Caco-2 (cell line): Measurements from ENCODE around the gene SPEM1. TPM values are rescaled to one million over a fixed set of nuclear protein-coding genes. Genes with fewer than 3 reads are reported as not detected.
"Not testable (repeated sequence)": the region's sequence is repeated elsewhere in the genome, so short reads cannot be mapped to it uniquely, and the experiment has no call there.

Experiments
- BruUV-seq: library from RNA; stranded (reverse); fragments of 400-500 nt; replicated peaks from 2 replicates; lab custom pipeline; 2021; lab: Mats Ljungman, UMichigan
- CTCF ChIA-PET: fragments of 300-600 bp; sonication (Branson Sonifier 250); formaldehyde crosslinking; loops from one replicate; lab custom pipeline; 2022; ENCODE audit warnings: antibody characterized with exemption; lab: Charles Lee
- POLR2A ChIA-PET: fragments of 300-600 bp; sonication (Branson Sonifier 250); formaldehyde crosslinking; loops from one replicate; lab custom pipeline; 2022; ENCODE audit warnings: antibody characterized with exemption; lab: Charles Lee
- DNase-seq, 2 experiments: peaks; one replicate each; pipeline versions ENCODE4 v3.0.0 to v3.0.0-alpha.2; 2020 to 2022
- H3K27me3 ChIP-seq: replicated peaks from 2 replicates; pipeline ENCODE4 v1.6.0; 2011; ENCODE audit warnings: low read length; ENCODE audit not compliant: control insufficient read depth, insufficient read depth
- H3K36me3 ChIP-seq: 2 replicates; pipeline ENCODE4 v1.5.1; 2011; ENCODE audit warnings: low read length; ENCODE audit not compliant: control insufficient read depth, insufficient read depth
- H3K4me1 ChIP-seq: fragments of 250-450 bp; sonication (Bioruptor Pico); 2 replicates; pipeline ENCODE4 v1.5.1; 2020; ENCODE audit warnings: mild to moderate bottlenecking
- H3K4me3 ChIP-seq: 2 replicates; pipeline ENCODE4 v1.5.1; 2011; ENCODE audit warnings: low read depth, mild to moderate bottlenecking, control low read depth, low read length
- H3K9me3 ChIP-seq: fragments of 250-450 bp; sonication (Bioruptor Pico); 2 replicates; pipeline ENCODE4 v1.5.1; 2020; ENCODE audit warnings: mild to moderate bottlenecking, moderate library complexity
- H3K27ac Mint-ChIP-seq: one replicate; pipeline ENCODE4 v1.8.0; 2022; ENCODE audit warnings: mixed read lengths; ENCODE audit not compliant: unreplicated experiment
- H3K27me3 Mint-ChIP-seq: one replicate; pipeline ENCODE4 v1.8.0; 2022; ENCODE audit warnings: mixed read lengths; ENCODE audit not compliant: insufficient read depth, unreplicated experiment
- H3K36me3 Mint-ChIP-seq: one replicate; pipeline ENCODE4 v1.8.0; 2022; ENCODE audit warnings: mild to moderate bottlenecking, mixed read lengths; ENCODE audit not compliant: insufficient read depth, unreplicated experiment
- H3K4me1 Mint-ChIP-seq: one replicate; pipeline ENCODE4 v1.8.0; 2022; ENCODE audit warnings: low read depth, mixed read lengths; ENCODE audit not compliant: unreplicated experiment
- H3K4me3 Mint-ChIP-seq: one replicate; pipeline ENCODE4 v1.8.0; 2022; ENCODE audit warnings: mild to moderate bottlenecking, moderate library complexity, mixed read lengths; ENCODE audit not compliant: unreplicated experiment
- H3K9me3 Mint-ChIP-seq: one replicate; pipeline ENCODE4 v1.8.0; 2022; ENCODE audit warnings: mixed read lengths; ENCODE audit not compliant: unreplicated experiment
- intact Hi-C: fragments of 100-400 bp; cut with micrococcal nuclease; formaldehyde crosslinking; loops from one replicate; pipeline ENCODE4 v1.10.0; 2022; ENCODE audit not compliant: unreplicated experiment
- total RNA-seq: library from RNA; stranded (reverse); gene quantifications from 2 replicates; pipeline ENCODE4 v1.2.3, GENCODE V29; 2022
- TF ChIP-seq, protein P1 (sequence below), 2 experiments: fragments of 200-600 bp in 1 of 2; IDR thresholded peaks; 1 replicate in 1 of 2; 2 replicates in 1 of 2; pipeline versions ENCODE4 v1.5.1 to v1.8.0; 2011 to 2022; ENCODE audit warnings: antibody characterized with exemption in 1 of 2, control low read depth in 1 of 2, inconsistent platforms in 1 of 2, low read depth in 1 of 2, low read length in 1 of 2, mild to moderate bottlenecking in 1 of 2, moderate library complexity in 1 of 2; ENCODE audit not compliant: insufficient read depth in 1 of 2, severe bottlenecking in 1 of 2, unreplicated experiment in 1 of 2

SPEM1 gene
- total RNA-seq, 1 experiment from 2014 or later, result 0.52 TPM

DNA sequence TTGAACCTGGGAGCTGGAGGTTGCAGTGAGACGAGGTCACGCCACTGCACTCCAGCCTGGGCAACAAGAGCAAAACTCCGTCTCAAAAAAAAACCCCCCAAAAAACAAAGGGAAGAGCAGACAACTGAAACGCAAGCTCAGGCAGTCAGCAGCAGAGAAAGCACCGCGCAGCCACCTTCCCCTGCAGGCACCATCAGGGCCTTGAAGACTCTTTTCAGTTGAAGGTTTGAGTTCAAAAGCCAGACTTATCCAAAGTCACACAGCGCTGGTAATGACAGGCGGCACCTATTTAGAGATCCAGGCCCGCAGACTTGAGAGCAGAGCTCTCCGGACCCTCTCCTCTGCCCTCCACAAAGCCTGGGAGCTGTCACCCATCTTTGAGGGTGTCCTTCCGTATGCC is 48.2 kb downstream of the SPEM1 start:
- H3K27me3 Mint-ChIP-seq, result no peaks in the 10 kb centered on the region
- no peaks in the 10 kb centered on the region for H3K4me1 Mint-ChIP-seq
- TF ChIP-seq, protein P1, sequence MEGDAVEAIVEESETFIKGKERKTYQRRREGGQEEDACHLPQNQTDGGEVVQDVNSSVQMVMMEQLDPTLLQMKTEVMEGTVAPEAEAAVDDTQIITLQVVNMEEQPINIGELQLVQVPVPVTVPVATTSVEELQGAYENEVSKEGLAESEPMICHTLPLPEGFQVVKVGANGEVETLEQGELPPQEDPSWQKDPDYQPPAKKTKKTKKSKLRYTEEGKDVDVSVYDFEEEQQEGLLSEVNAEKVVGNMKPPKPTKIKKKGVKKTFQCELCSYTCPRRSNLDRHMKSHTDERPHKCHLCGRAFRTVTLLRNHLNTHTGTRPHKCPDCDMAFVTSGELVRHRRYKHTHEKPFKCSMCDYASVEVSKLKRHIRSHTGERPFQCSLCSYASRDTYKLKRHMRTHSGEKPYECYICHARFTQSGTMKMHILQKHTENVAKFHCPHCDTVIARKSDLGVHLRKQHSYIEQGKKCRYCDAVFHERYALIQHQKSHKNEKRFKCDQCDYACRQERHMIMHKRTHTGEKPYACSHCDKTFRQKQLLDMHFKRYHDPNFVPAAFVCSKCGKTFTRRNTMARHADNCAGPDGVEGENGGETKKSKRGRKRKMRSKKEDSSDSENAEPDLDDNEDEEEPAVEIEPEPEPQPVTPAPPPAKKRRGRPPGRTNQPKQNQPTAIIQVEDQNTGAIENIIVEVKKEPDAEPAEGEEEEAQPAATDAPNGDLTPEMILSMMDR (IDR thresholded peaks at IDR 0.05; ENCODE audit: insufficient read depth in 1 of 2, low read depth in 1 of 2, low read length in 1 of 2, severe bottlenecking in 1 of 2, unreplicated experiment in 1 of 2), result no peak
- no peaks in the 10 kb centered on the region for H3K27me3 ChIP-seq
- H3K27ac Mint-ChIP-seq, result no peak overlapping the region
- no peak overlapping the region for H3K4me3 Mint-ChIP-seq
- no peaks in the 10 kb centered on the region for H3K4me1 ChIP-seq
- POLR2A ChIA-PET, result no interaction called here
- no peaks in the 10 kb centered on the region for H3K9me3 ChIP-seq
- H3K4me3 ChIP-seq, result no peak overlapping the region
- DNase-seq, result no peak
- no TSS peak for BruUV-seq
- H3K9me3 Mint-ChIP-seq, result no peaks in the 10 kb centered on the region
- intact Hi-C loops, result no loop called here
- CTCF ChIA-PET, result no interaction called here
- H3K36me3 Mint-ChIP-seq, result peaks cover 19% of the 10 kb centered on the region
- H3K36me3 ChIP-seq, result no peaks in the 10 kb centered on the region

- H3K27ac Mint-ChIP-seq, result no peak overlapping the region
- TF ChIP-seq, protein P1 (IDR thresholded peaks at IDR 0.05; ENCODE audit: insufficient read depth in 1 of 2, low read depth in 1 of 2, low read length in 1 of 2, severe bottlenecking in 1 of 2, unreplicated experiment in 1 of 2), result no peak
- Histone ChIP-seq H3K4me3 (no peak overlapping the region), H3K27me3 (no peaks in the 10 kb centered on the region), H3K36me3 (no peaks in the 10 kb centered on the region), H3K4me1 (no peaks in the 10 kb centered on the region), H3K9me3 (no peaks in the 10 kb centered on the region)
- POLR2A ChIA-PET, result no interaction called here
- no peaks in the 10 kb centered on the region for H3K4me1 Mint-ChIP-seq
- peaks cover 13% of the 10 kb centered on the region for H3K36me3 Mint-ChIP-seq
- H3K4me3 Mint-ChIP-seq, result no peak overlapping the region
- H3K27me3 Mint-ChIP-seq, result no peaks in the 10 kb centered on the region
- H3K9me3 Mint-ChIP-seq, result no peaks in the 10 kb centered on the region
- CTCF ChIA-PET, result no interaction called here
- intact Hi-C loops, result no loop called here
- BruUV-seq, result no TSS peak
- no peak for DNase-seq
Observed at GRCh38 chr17:7468804-7469389, 48.8 kb downstream of the SPEM1 start.

- POLR2A ChIA-PET, H3K9me3 Mint-ChIP-seq, H3K27me3 Mint-ChIP-seq, H3K4me3 ChIP-seq, H3K4me3 Mint-ChIP-seq, CTCF ChIA-PET, H3K27ac Mint-ChIP-seq, H3K4me1 ChIP-seq, BruUV-seq, intact Hi-C loops, H3K4me1 Mint-ChIP-seq, H3K36me3 ChIP-seq, H3K9me3 ChIP-seq, DNase-seq, H3K27me3 ChIP-seq: not testable (repeated sequence)
- H3K36me3 Mint-ChIP-seq, result peaks cover 13% of the 10 kb centered on the region
Observed at GRCh38 chr17:7469843-7470242, 49.7 kb downstream of the SPEM1 start.

GRCh38 chr17:7470457-7470973 is 50.4 kb downstream of the SPEM1 start:
- H3K4me3 ChIP-seq, H3K4me1 ChIP-seq, BruUV-seq, H3K9me3 ChIP-seq, intact Hi-C loops, H3K27me3 Mint-ChIP-seq, CTCF ChIA-PET, H3K27me3 ChIP-seq, DNase-seq, H3K27ac Mint-ChIP-seq, H3K4me3 Mint-ChIP-seq, H3K36me3 ChIP-seq, H3K4me1 Mint-ChIP-seq, H3K9me3 Mint-ChIP-seq, POLR2A ChIA-PET: not testable (repeated sequence)
- peaks cover 13% of the 10 kb centered on the region for H3K36me3 Mint-ChIP-seq

Other genes starting within 250 kb of the SPEM1 start
- gene ASGR1, start 241.0 kb upstream of the SPEM1 start, total RNA-seq, result 8.3 and 9.2 TPM in 2 replicates
- 0.98 and 1.8 TPM in 2 replicates for gene DLG4, start 200.5 kb upstream of the SPEM1 start, total RNA-seq
- 133 and 164 TPM in 2 replicates for gene ACADVL, start 200.4 kb upstream of the SPEM1 start, total RNA-seq
- gene DVL2, start 185.8 kb upstream of the SPEM1 start, total RNA-seq, result 38.3 and 41.3 TPM in 2 replicates
- gene PHF23, start 180.9 kb upstream of the SPEM1 start, total RNA-seq, result 20.5 and 20.6 TPM in 2 replicates
- 129 and 140 TPM in 2 replicates for gene GABARAP, start 177.9 kb upstream of the SPEM1 start, total RNA-seq
- gene CTDNEP1, start 168.6 kb upstream of the SPEM1 start, total RNA-seq, result 68.6 and 71.1 TPM in 2 replicates
- gene ELP5, start 168.1 kb upstream of the SPEM1 start, total RNA-seq, result 43.2 and 43.3 TPM in 2 replicates
- gene CLDN7, start 157.8 kb upstream of the SPEM1 start, total RNA-seq, result 111 and 115 TPM in 2 replicates
- gene SLC2A4, start 138.6 kb upstream of the SPEM1 start, total RNA-seq, result 0.35 and 0.88 TPM in 2 replicates
- gene YBX2, start 125.7 kb upstream of the SPEM1 start, total RNA-seq, result 21.1 and 27.6 TPM in 2 replicates
- gene EIF5A, start 112.7 kb upstream of the SPEM1 start, total RNA-seq, result 345 and 388 TPM in 2 replicates
- 36.0 and 39.2 TPM in 2 replicates for gene GPS2, start 105.0 kb upstream of the SPEM1 start, total RNA-seq
- 29.5 and 31.1 TPM in 2 replicates for gene NEURL4, start 91.0 kb upstream of the SPEM1 start, total RNA-seq
- gene ACAP1, start 83.8 kb upstream of the SPEM1 start, total RNA-seq, result 1.6 TPM in 1 of 2 replicates, not detected in the other
- 5.1 and 5.4 TPM in 2 replicates for gene KCTD11, start 68.2 kb upstream of the SPEM1 start, total RNA-seq
- not detected in 2 replicates for gene TMEM95, start 65.2 kb upstream of the SPEM1 start, total RNA-seq
- 6.1 and 6.4 TPM in 2 replicates for gene TNK1, start 39.2 kb upstream of the SPEM1 start, total RNA-seq
- 12.7 and 14.5 TPM in 2 replicates for gene PLSCR3, start 25.8 kb upstream of the SPEM1 start, total RNA-seq
- 40.2 and 41.3 TPM in 2 replicates for gene TMEM256, start 16.2 kb upstream of the SPEM1 start, total RNA-seq
- 12.6 and 16.1 TPM in 2 replicates for gene NLGN2, start 12.5 kb upstream of the SPEM1 start, total RNA-seq
- not detected in 2 replicates for gene SPEM2, start 5.3 kb downstream of the SPEM1 start, total RNA-seq
- gene SPEM3, start 8.5 kb downstream of the SPEM1 start, total RNA-seq, result not detected in 2 replicates
- 2.9 and 3.7 TPM in 2 replicates for gene TMEM102, start 15.1 kb downstream of the SPEM1 start, total RNA-seq
- gene FGF11, start 19.2 kb downstream of the SPEM1 start, total RNA-seq, result 0.91 and 1.3 TPM in 2 replicates
- gene CHRNB1, start 24.7 kb downstream of the SPEM1 start, total RNA-seq, result 1.7 and 2.6 TPM in 2 replicates
- gene ZBTB4, start 59.3 kb downstream of the SPEM1 start, total RNA-seq, result 15.5 and 16.5 TPM in 2 replicates
- gene SLC35G6, start 61.1 kb downstream of the SPEM1 start, total RNA-seq, result not detected in 2 replicates
- 69.8 and 72.1 TPM in 2 replicates for gene POLR2A, start 64.0 kb downstream of the SPEM1 start, total RNA-seq
- not detected in 2 replicates for gene TNFSF12, start 128.7 kb downstream of the SPEM1 start, total RNA-seq
- 0.20 TPM in 1 of 2 replicates, not detected in the other for gene TNFSF13, start 138.4 kb downstream of the SPEM1 start, total RNA-seq
- gene SENP3, start 141.6 kb downstream of the SPEM1 start, total RNA-seq, result 29.2 and 30.2 TPM in 2 replicates
- 1.1 and 1.6 TPM in 2 replicates for gene CD68, start 159.3 kb downstream of the SPEM1 start, total RNA-seq
- gene MPDU1, start 163.5 kb downstream of the SPEM1 start, total RNA-seq, result 44.2 and 49.7 TPM in 2 replicates
- 0.53 TPM in 1 of 2 replicates, not detected in the other for gene SOX15, start 169.8 kb downstream of the SPEM1 start, total RNA-seq
- gene FXR2, start 194.6 kb downstream of the SPEM1 start, total RNA-seq, result 20.5 and 25.3 TPM in 2 replicates
- 33.0 TPM in 2 replicates for gene SAT2, start 207.5 kb downstream of the SPEM1 start, total RNA-seq
- gene SHBG, start 209.8 kb downstream of the SPEM1 start, total RNA-seq, result 0.93 and 1.2 TPM in 2 replicates
- gene ATP1B2, start 230.6 kb downstream of the SPEM1 start, total RNA-seq, result 0.11 and 0.14 TPM in 2 replicates